SJSA1 (cell line): Measurements from ENCODE around the gene FRMPD2. TPM values are rescaled to one million over a fixed set of nuclear protein-coding genes. Genes with fewer than 3 reads are reported as not detected.
"Not testable (repeated sequence)": the region's sequence is repeated elsewhere in the genome, so short reads cannot be mapped to it uniquely, and the experiment has no call there.

ENCODE experiments used
- DNase-seq, 2 experiments: peaks; one replicate each; pipeline ENCODE4 v3.0.0-alpha.2; 2015 to 2020; ENCODE audit warnings: low spot score in 2 of 2, low read depth in 1 of 2
- H3K27ac ChIP-seq: fragments of 250-450 bp; sonication (Bioruptor Pico); 2 replicates; pipeline ENCODE4 v1.5.1; 2020; ENCODE audit warnings: mild to moderate bottlenecking, moderate library complexity
- H3K27me3 ChIP-seq: fragments of 250-450 bp; sonication (Bioruptor Pico); replicated peaks from 2 replicates; pipeline ENCODE4 v1.5.1; 2020; ENCODE audit warnings: mild to moderate bottlenecking, moderate library complexity
- H3K36me3 ChIP-seq: fragments of 250-450 bp; sonication (Bioruptor Pico); 2 replicates; pipeline ENCODE4 v1.5.1; 2020; ENCODE audit warnings: mild to moderate bottlenecking
- H3K4me1 ChIP-seq: fragments of 250-450 bp; sonication (Bioruptor Pico); replicated peaks from 2 replicates; pipeline ENCODE4 v1.6.1; 2021; ENCODE audit warnings: mild to moderate bottlenecking
- H3K4me3 ChIP-seq: fragments of 250-450 bp; sonication (Bioruptor Pico); 2 replicates; pipeline ENCODE4 v1.5.1; 2020; ENCODE audit warnings: mild to moderate bottlenecking
- H3K9me3 ChIP-seq: fragments of 250-450 bp; sonication (Bioruptor Pico); replicated peaks from 2 replicates; pipeline ENCODE4 v1.5.1; 2020; ENCODE audit warnings: mild to moderate bottlenecking
- total RNA-seq: library from RNA; depleted of rRNA; stranded (reverse); fragments of >200 nt; shearing (Covaris generic); gene quantifications from 2 replicates; pipeline ENCODE4 v1.2.3, GENCODE V29; 2014

The FRMPD2 gene
- total RNA-seq, 1 experiment from 2014 or later = 0.03 TPM

GRCh38 chr10:48187126-48187525, 87.4 kb downstream of the FRMPD2 start:
- DNase-seq = no peak
- Histone ChIP-seq H3K4me1 (no peaks in the 10 kb centered on the region), H3K36me3 (no peaks in the 10 kb centered on the region), H3K27me3 (peaks cover 34% of the 10 kb centered on the region), H3K9me3 (no peaks in the 10 kb centered on the region), H3K4me3 (no peak overlapping the region), H3K27ac (no peak overlapping the region)

GRCh38 chr10:48186264-48186804, 88.2 kb downstream of the FRMPD2 start:
- not testable (repeated sequence) for H3K36me3 ChIP-seq, H3K4me1 ChIP-seq, H3K9me3 ChIP-seq, H3K27ac ChIP-seq, DNase-seq, H3K4me3 ChIP-seq
- H3K27me3 ChIP-seq = peaks cover 36% of the 10 kb centered on the region

- Histone ChIP-seq H3K27ac (no peak overlapping the region), H3K4me3 (no peak overlapping the region), H3K27me3 (peaks cover 36% of the 10 kb centered on the region), H3K4me1 (no peaks in the 10 kb centered on the region), H3K36me3 (no peaks in the 10 kb centered on the region), H3K9me3 (no peaks in the 10 kb centered on the region)
- no peak for DNase-seq
Measured at GRCh38 chr10:48184224-48184623, 90.3 kb downstream of the FRMPD2 start.

GRCh38 chr10:48172715-48173114, 101.8 kb downstream of the FRMPD2 start:
- H3K4me1 ChIP-seq, H3K27me3 ChIP-seq, DNase-seq, H3K36me3 ChIP-seq, H3K4me3 ChIP-seq, H3K9me3 ChIP-seq, H3K27ac ChIP-seq: not testable (repeated sequence)

- H3K4me1 ChIP-seq, H3K4me3 ChIP-seq, H3K27me3 ChIP-seq, H3K9me3 ChIP-seq, DNase-seq, H3K27ac ChIP-seq, H3K36me3 ChIP-seq: not testable (repeated sequence)
Measured at GRCh38 chr10:48160670-48161069, 113.8 kb downstream of the FRMPD2 start.

GRCh38 chr10:48160163-48160562, 114.3 kb downstream of the FRMPD2 start:
- H3K27ac ChIP-seq, DNase-seq, H3K27me3 ChIP-seq, H3K9me3 ChIP-seq, H3K4me3 ChIP-seq, H3K4me1 ChIP-seq, H3K36me3 ChIP-seq: not testable (repeated sequence)

- not testable (repeated sequence) for DNase-seq, H3K9me3 ChIP-seq, H3K4me1 ChIP-seq, H3K27me3 ChIP-seq, H3K36me3 ChIP-seq, H3K4me3 ChIP-seq, H3K27ac ChIP-seq
Measured at GRCh38 chr10:48154211-48155140, 120.0 kb downstream of the FRMPD2 start.

- H3K9me3 ChIP-seq, H3K4me3 ChIP-seq, H3K4me1 ChIP-seq, H3K27ac ChIP-seq, H3K27me3 ChIP-seq, H3K36me3 ChIP-seq, DNase-seq: not testable (repeated sequence)
Measured at GRCh38 chr10:48147643-48148042, 126.9 kb downstream of the FRMPD2 start.

GRCh38 chr10:48143721-48144642, 130.5 kb downstream of the FRMPD2 start:
- H3K4me3 ChIP-seq, H3K9me3 ChIP-seq, H3K4me1 ChIP-seq, H3K27me3 ChIP-seq, H3K27ac ChIP-seq, DNase-seq, H3K36me3 ChIP-seq: not testable (repeated sequence)

GRCh38 chr10:48140949-48141348, 133.5 kb downstream of the FRMPD2 start:
- H3K4me1 ChIP-seq, H3K36me3 ChIP-seq, H3K27me3 ChIP-seq, H3K9me3 ChIP-seq, H3K27ac ChIP-seq, H3K4me3 ChIP-seq, DNase-seq: not testable (repeated sequence)

- H3K4me1 ChIP-seq, DNase-seq, H3K4me3 ChIP-seq, H3K27ac ChIP-seq, H3K36me3 ChIP-seq, H3K9me3 ChIP-seq, H3K27me3 ChIP-seq: not testable (repeated sequence)
Measured at GRCh38 chr10:48139953-48140850, 134.3 kb downstream of the FRMPD2 start.

- H3K4me3 ChIP-seq, H3K4me1 ChIP-seq, H3K27ac ChIP-seq, DNase-seq, H3K36me3 ChIP-seq, H3K9me3 ChIP-seq, H3K27me3 ChIP-seq: not testable (repeated sequence)
Measured at GRCh38 chr10:48128954-48129353, 145.5 kb downstream of the FRMPD2 start.

- H3K27me3 ChIP-seq, H3K9me3 ChIP-seq, H3K4me1 ChIP-seq, H3K4me3 ChIP-seq, H3K27ac ChIP-seq, DNase-seq, H3K36me3 ChIP-seq: not testable (repeated sequence)
Measured at GRCh38 chr10:48126251-48126650, 148.2 kb downstream of the FRMPD2 start.
